ENCODE measurements around the gene UNC5C.

- TF ChIP-seq CTCF (conservative IDR thresholded peaks at IDR 0.05; ENCODE audit: low read depth, low read length) (no peak), POLR2A (IDR thresholded peaks at IDR 0.05; ENCODE audit: low read depth, low read length) (no peak), RAD21 (IDR thresholded peaks at IDR 0.05; ENCODE audit: low read length) (no peak)
Observed at GRCh38 chr4:95348418-95348817, 200.4 kb downstream of the UNC5C start.
